H1 (cell line): ENCODE results near the gene PTPRG. TPM values are rescaled to one million over a fixed set of nuclear protein-coding genes. Genes with fewer than 3 reads are reported as not detected.

Experiments
- CHD2 ChIP-seq: IDR thresholded peaks from 2 replicates; pipeline ENCODE4 v1.6.1; 2012; ENCODE audit warnings: low read length, improper control_type of control experiment
- CHD7 ChIP-seq: fragments of 300-600 bp; sonication (generic); IDR thresholded peaks from 2 replicates; pipeline ENCODE4 v1.7.1; 2012; ENCODE audit warnings: low read length, moderate library complexity, mild to moderate bottlenecking, inconsistent platforms; ENCODE audit not compliant: insufficient replicate concordance
- JUN ChIP-seq: IDR thresholded peaks from 2 replicates; pipeline ENCODE4 v1.6.1; 2011; ENCODE audit warnings: low read depth, mild to moderate bottlenecking, improper control_type of control experiment, low read length
- TEAD4 ChIP-seq: IDR thresholded peaks from 2 replicates; pipeline ENCODE4 v1.6.1; 2012; ENCODE audit warnings: low read depth, low read length, inconsistent platforms, mixed read lengths
- polyA plus RNA-seq, 7 experiments: library from polyadenylated mRNA; depleted of rRNA in 3 of 7; stranded (reverse) in 5 of 7; unstranded in 2 of 7; fragments of >200 nt in 5 of 7; fragments of 200-250 nt in 2 of 7; gene quantifications; 1 replicate in 5 of 7; 2 replicates in 1 of 7; 4 replicates in 1 of 7; pipeline versions ENCODE4 v1.2.1 to v1.2.3, GENCODE V29; 2011 to 2013; ENCODE audit warnings: missing spikeins in 2 of 7, mixed read lengths in 2 of 7
- total RNA-seq: library from RNA; stranded (reverse); fragmentation: NEBNext Ultra II Directional; extraction: Animal tissue kit (Norgen Biotek cat#: 25700); gene quantifications from 2 replicates; pipeline ENCODE4 v1.2.1, GENCODE V29; 2021

PTPRG gene
- total and polyA plus RNA-seq, 2 of the 8 experiments (the other 6 are each of a cell fraction or from before 2014, with no cell fraction given), result 23.3 to 96.2 TPM

GRCh38 chr3:62318365-62318751 is 757.0 kb downstream of the PTPRG start (continued):
- TF ChIP-seq CHD7 (no peak), CHD2 (no peak), TEAD4 (0 out of 2 replicates have a peak, but pooled peaks have one; percentile 11), JUN (no peak)
